ENCODE results near the gene ANO3.
A peak's percentile ranks its signal among the peaks of the same experiment; 100 is the strongest.

The ANO3 gene

GRCh38 chr11:26330262-26330661, 1.7 kb upstream of the ANO3 start:
- TF ChIP-seq CTCF (conservative IDR thresholded peaks at IDR 0.05; ENCODE audit: low read depth, low read length) = no peak
- DNase-seq (ENCODE audit: low read depth) = no peak
- H3K4me3 ChIP-seq (ENCODE audit: low read length) = no peak overlapping the region

- H3K4me3 ChIP-seq (ENCODE audit: low read length) = peak overlapping the region; percentile 40
- no peak for DNase-seq (ENCODE audit: low read depth)
- TF ChIP-seq CTCF (conservative IDR thresholded peaks at IDR 0.05; ENCODE audit: low read depth, low read length) = no peak
These were observed 614 bp downstream of the ANO3 start for GRCh38 chr11:26332572-26332915.

GRCh38 chr11:26333906-26334305, 2.0 kb downstream of the ANO3 start:
- DNase-seq (ENCODE audit: low read depth) = no peak
- no peak for TF ChIP-seq CTCF (conservative IDR thresholded peaks at IDR 0.05; ENCODE audit: low read depth, low read length)
- no peak overlapping the region for H3K4me3 ChIP-seq (ENCODE audit: low read length)

- no peak for TF ChIP-seq CTCF (conservative IDR thresholded peaks at IDR 0.05; ENCODE audit: low read depth, low read length)
- DNase-seq (ENCODE audit: low read depth) = no peak
- no peak overlapping the region for H3K4me3 ChIP-seq (ENCODE audit: low read length)
These were observed 4.0 kb downstream of the ANO3 start for GRCh38 chr11:26335903-26336302.

GRCh38 chr11:26344647-26345046, 12.7 kb downstream of the ANO3 start:
- DNase-seq (ENCODE audit: low read depth) = no peak
- no peak overlapping the region for H3K4me3 ChIP-seq (ENCODE audit: low read length)
- no peak for TF ChIP-seq CTCF (conservative IDR thresholded peaks at IDR 0.05; ENCODE audit: low read depth, low read length)

GRCh38 chr11:26348776-26349175, 16.8 kb downstream of the ANO3 start:
- TF ChIP-seq CTCF (conservative IDR thresholded peaks at IDR 0.05; ENCODE audit: low read depth, low read length) = no peak
- DNase-seq (ENCODE audit: low read depth) = no peak
- no peak overlapping the region for H3K4me3 ChIP-seq (ENCODE audit: low read length)

GRCh38 chr11:26350002-26350401, 18.1 kb downstream of the ANO3 start:
- TF ChIP-seq CTCF (conservative IDR thresholded peaks at IDR 0.05; ENCODE audit: low read depth, low read length) = no peak
- DNase-seq (ENCODE audit: low read depth) = no peak
- no peak overlapping the region for H3K4me3 ChIP-seq (ENCODE audit: low read length)

Data from retinal pigment epithelial cell (primary cell).